H9 (cell line): ENCODE data around the gene PLCB1. TPM values are rescaled to one million over a fixed set of nuclear protein-coding genes. Genes with fewer than 3 reads are reported as not detected.

Source experiments
- DNase-seq: peaks from one replicate; pipeline ENCODE4 v3.0.0-alpha.2; 2017
- H2AFZ ChIP-seq: one replicate; pipeline ENCODE4 v1.6.1; 2013; ENCODE audit warnings: mild to moderate bottlenecking, low read length, control low read depth, moderate library complexity
- H2AK5ac ChIP-seq: 2 replicates; pipeline ENCODE4 v1.6.1; 2013; ENCODE audit warnings: low read length, control low read depth, mixed read lengths; ENCODE audit not compliant: insufficient read length
- H2BK120ac ChIP-seq: one replicate; pipeline ENCODE4 v1.6.1; 2013; ENCODE audit warnings: low read depth, mild to moderate bottlenecking, low read length, control low read depth, inconsistent platforms; ENCODE audit not compliant: poor library complexity, severe bottlenecking
- H2BK12ac ChIP-seq: 2 replicates; pipeline ENCODE4 v1.6.1; 2013; ENCODE audit warnings: low read length, control low read depth, mixed read lengths, low read depth; ENCODE audit not compliant: insufficient read length
- H2BK15ac ChIP-seq: 2 replicates; pipeline ENCODE4 v1.6.1; 2013; ENCODE audit warnings: low read depth, low read length, control low read depth
- H2BK20ac ChIP-seq: one replicate; pipeline ENCODE4 v1.6.1; 2013; ENCODE audit warnings: low read depth, mild to moderate bottlenecking, low read length, control low read depth, inconsistent platforms; ENCODE audit not compliant: poor library complexity, severe bottlenecking
- H2BK5ac ChIP-seq: 2 replicates; pipeline ENCODE4 v1.6.1; 2013; ENCODE audit warnings: low read length, control low read depth, mixed read lengths; ENCODE audit not compliant: insufficient read length
- H3K14ac ChIP-seq: 2 replicates; pipeline ENCODE4 v1.6.1; 2013; ENCODE audit warnings: low read length, control low read depth; ENCODE audit not compliant: insufficient read depth
- H3K18ac ChIP-seq: 2 replicates; pipeline ENCODE4 v1.6.1; 2013; ENCODE audit warnings: low read depth, mild to moderate bottlenecking, mixed read lengths, low read length, control low read depth; ENCODE audit not compliant: insufficient read length
- H3K23ac ChIP-seq: 2 replicates; pipeline ENCODE4 v1.6.1; 2013; ENCODE audit warnings: low read length, control low read depth, mixed read lengths, low read depth; ENCODE audit not compliant: insufficient read length
- H3K23me2 ChIP-seq: 2 replicates; pipeline ENCODE4 v1.6.1; 2013; ENCODE audit warnings: low read depth, mild to moderate bottlenecking, mixed read lengths, low read length, control low read depth; ENCODE audit not compliant: insufficient read length, poor library complexity, severe bottlenecking
- H3K27ac ChIP-seq: 2 replicates; pipeline ENCODE4 v1.5.1; 2013; ENCODE audit warnings: low read length, control low read depth, mixed read lengths, low read depth; ENCODE audit not compliant: insufficient read length
- H3K27me3 ChIP-seq: 2 replicates; pipeline ENCODE4 v1.6.1; 2013; ENCODE audit warnings: low read length, control low read depth, inconsistent platforms; ENCODE audit not compliant: insufficient read depth
- H3K4ac ChIP-seq: 2 replicates; pipeline ENCODE4 v1.6.1; 2013; ENCODE audit warnings: low read depth, mild to moderate bottlenecking, control low read depth, inconsistent platforms, low read length, moderate library complexity
- H3K4me1 ChIP-seq: 2 replicates; pipeline ENCODE4 v1.6.1; 2013; ENCODE audit warnings: low read length, control low read depth, inconsistent platforms; ENCODE audit not compliant: insufficient read depth
- H3K4me2 ChIP-seq: 2 replicates; pipeline ENCODE4 v1.6.1; 2013; ENCODE audit warnings: low read length, control low read depth, mixed read lengths; ENCODE audit not compliant: insufficient read length, insufficient read depth
- H3K56ac ChIP-seq: 2 replicates; pipeline ENCODE4 v1.6.1; 2013; ENCODE audit warnings: low read depth, mild to moderate bottlenecking, mixed read lengths, low read length, control low read depth; ENCODE audit not compliant: insufficient read length
- H3K79me1 ChIP-seq: 2 replicates; pipeline ENCODE4 v1.6.1; 2013; ENCODE audit warnings: low read depth, mild to moderate bottlenecking, moderate library complexity, low read length, control low read depth, inconsistent platforms; ENCODE audit not compliant: insufficient read depth, poor library complexity, severe bottlenecking
- H3K79me2 ChIP-seq: 2 replicates; pipeline ENCODE4 v1.6.1; 2013; ENCODE audit warnings: low read length, control low read depth, inconsistent platforms; ENCODE audit not compliant: insufficient read depth
- H3K9ac ChIP-seq: 2 replicates; pipeline ENCODE4 v1.6.1; 2013; ENCODE audit warnings: low read length, control low read depth, mixed read lengths; ENCODE audit not compliant: insufficient read length; ENCODE audit errors: extremely low read depth
- H3K9me3 ChIP-seq: one replicate; pipeline ENCODE4 v1.6.1; 2013; ENCODE audit warnings: low read depth, low read length, inconsistent platforms; ENCODE audit not compliant: control insufficient read depth
- H3T11ph ChIP-seq: one replicate; pipeline ENCODE4 v1.6.1; 2013; ENCODE audit warnings: mild to moderate bottlenecking, low read length, control low read depth, inconsistent platforms
- H4K20me1 ChIP-seq: one replicate; pipeline ENCODE4 v1.6.1; 2013; ENCODE audit not compliant: control insufficient read depth, insufficient read length, insufficient read depth
- H4K5ac ChIP-seq: 2 replicates; pipeline ENCODE4 v1.6.1; 2013; ENCODE audit warnings: low read depth, mild to moderate bottlenecking, mixed read lengths, low read length, control low read depth; ENCODE audit not compliant: insufficient read length
- H4K8ac ChIP-seq: replicated peaks from 2 replicates; pipeline ENCODE4 v1.6.1; 2013; ENCODE audit warnings: low read length, control low read depth, mixed read lengths, low read depth; ENCODE audit not compliant: insufficient read length
- H4K91ac ChIP-seq: 2 replicates; pipeline ENCODE4 v1.6.1; 2013; ENCODE audit warnings: low read depth, mild to moderate bottlenecking, moderate library complexity, mixed read lengths, low read length, control low read depth; ENCODE audit not compliant: insufficient read length
- H3K27ac Mint-ChIP-seq, 3 experiments: 2 replicates in 2 of 3; 3 replicates in 1 of 3; pipeline ENCODE4 v1.8.0; 2020 to 2021; ENCODE audit warnings: mixed read lengths in 3 of 3, mild to moderate bottlenecking in 1 of 3, moderate library complexity in 1 of 3
- H3K27me3 Mint-ChIP-seq: 2 replicates; pipeline ENCODE4 v1.8.0; 2021; ENCODE audit warnings: low read depth, mild to moderate bottlenecking, moderate library complexity, mixed read lengths
- H3K36me3 Mint-ChIP-seq, 3 experiments: 2 replicates in 2 of 3; 3 replicates in 1 of 3; pipeline ENCODE4 v1.8.0; 2020 to 2021; ENCODE audit warnings: low read depth in 3 of 3, mixed read lengths in 3 of 3; ENCODE audit not compliant: insufficient read depth in 1 of 3
- H3K4me1 Mint-ChIP-seq, 2 experiments: 2 replicates each; pipeline ENCODE4 v1.8.0; 2020; ENCODE audit warnings: mixed read lengths in 2 of 2
- H3K4me3 Mint-ChIP-seq, 2 experiments: 2 replicates in 1 of 2; 3 replicates in 1 of 2; pipeline ENCODE4 v1.8.0; 2020 to 2021; ENCODE audit warnings: mild to moderate bottlenecking in 2 of 2, mixed read lengths in 2 of 2, moderate library complexity in 1 of 2
- H3K9me3 Mint-ChIP-seq, 2 experiments: 2 replicates in 1 of 2; 3 replicates in 1 of 2; pipeline ENCODE4 v1.8.0; 2020; ENCODE audit warnings: mild to moderate bottlenecking in 2 of 2, mixed read lengths in 2 of 2, moderate library complexity in 1 of 2
- WGBS: extraction: QIAGEN DNeasy Blood & Tissue Kit; methylation state at CpG from one replicate; pipeline ENCODE4 v1.1.7; 2013; ENCODE audit warnings: missing lambda C conversion rate, low lambda C conversion rate, mixed read lengths; ENCODE audit not compliant: insufficient read length; ENCODE audit errors: extremely low coverage; 5-methylcytosine and 5-hydroxymethylcytosine counted together
- total RNA-seq: library from RNA; stranded (reverse); gene quantifications from 2 replicates; pipeline ENCODE4 v1.2.1, GENCODE V29; 2021
- TF ChIP-seq, protein P1 (sequence below): fragments of 200-600 bp; sonication (generic); conservative IDR thresholded peaks from 3 replicates; pipeline ENCODE4 v1.8.0; 2021; ENCODE audit warnings: antibody characterized with exemption, mild to moderate bottlenecking

PLCB1 gene
- total RNA-seq, 1 experiment from 2014 or later = 11.5 TPM

DNA sequence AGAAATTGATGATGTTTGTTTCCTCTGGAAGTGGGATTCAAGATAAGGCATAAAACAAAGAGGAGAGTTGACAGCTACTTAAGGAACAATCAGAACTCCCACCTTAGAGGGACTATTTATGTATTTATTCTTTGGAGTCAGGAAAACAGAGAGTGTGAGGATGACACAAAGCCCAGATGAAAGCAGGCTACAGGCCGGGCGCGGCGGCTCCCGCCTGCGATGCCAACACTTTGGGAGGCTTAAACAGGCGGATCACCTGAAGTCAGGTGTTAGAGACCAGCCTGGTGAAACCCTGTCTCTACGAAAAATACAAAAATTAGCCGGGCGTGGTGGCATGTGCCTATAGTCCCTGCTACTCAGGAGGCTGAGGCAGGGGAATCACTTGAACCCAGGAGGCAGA lies 543.8 kb downstream of the PLCB1 start:
- no peaks in the 10 kb centered on the region for H4K20me1 ChIP-seq
- H3K27ac ChIP-seq = no peak overlapping the region
- WGBS = no CpG with 5 or more reads among the region's 10 CpGs
- no peaks in the 10 kb centered on the region for H3K27me3 Mint-ChIP-seq
- 0 out of 2 replicates have a peak, but pooled peaks cover 2% of the 10 kb centered on the region for H3K4me1 ChIP-seq
- no peak overlapping the region for H2BK15ac ChIP-seq
- H3K18ac ChIP-seq = no peak overlapping the region
- no peak for DNase-seq
- no peaks in the 10 kb centered on the region for H3K27me3 ChIP-seq
- H3K14ac ChIP-seq = no peak overlapping the region
- H4K5ac ChIP-seq = no peak overlapping the region
- no peak overlapping the region for H2BK120ac ChIP-seq
- no peak overlapping the region for H3K4ac ChIP-seq
- H3K27ac Mint-ChIP-seq = no peak overlapping the region; a peak in 1 of 7 replicates
- H3K79me1 ChIP-seq = no peaks in the 10 kb centered on the region
- H3K4me2 ChIP-seq = no peak overlapping the region
- H3K9me3 ChIP-seq = no peaks in the 10 kb centered on the region
- H2BK5ac ChIP-seq = no peak overlapping the region
- H3K4me1 Mint-ChIP-seq = peaks cover 5 to 7% of the 10 kb centered on the region in 2 experiments
- no peak overlapping the region for H3T11ph ChIP-seq
- no peak overlapping the region for H2AFZ ChIP-seq
- H3K23me2 ChIP-seq = no peaks in the 10 kb centered on the region
- H4K8ac ChIP-seq = no peak overlapping the region
- no peaks in the 10 kb centered on the region; a peak in 1 of 7 replicates for H3K36me3 Mint-ChIP-seq
- no peak overlapping the region for H2BK20ac ChIP-seq
- no peaks in the 10 kb centered on the region for H3K9me3 Mint-ChIP-seq
- no peak overlapping the region for H2BK12ac ChIP-seq
- H2AK5ac ChIP-seq = no peak overlapping the region
- H3K23ac ChIP-seq = no peak overlapping the region
- no peak overlapping the region for H3K9ac ChIP-seq
- TF ChIP-seq, protein P1, sequence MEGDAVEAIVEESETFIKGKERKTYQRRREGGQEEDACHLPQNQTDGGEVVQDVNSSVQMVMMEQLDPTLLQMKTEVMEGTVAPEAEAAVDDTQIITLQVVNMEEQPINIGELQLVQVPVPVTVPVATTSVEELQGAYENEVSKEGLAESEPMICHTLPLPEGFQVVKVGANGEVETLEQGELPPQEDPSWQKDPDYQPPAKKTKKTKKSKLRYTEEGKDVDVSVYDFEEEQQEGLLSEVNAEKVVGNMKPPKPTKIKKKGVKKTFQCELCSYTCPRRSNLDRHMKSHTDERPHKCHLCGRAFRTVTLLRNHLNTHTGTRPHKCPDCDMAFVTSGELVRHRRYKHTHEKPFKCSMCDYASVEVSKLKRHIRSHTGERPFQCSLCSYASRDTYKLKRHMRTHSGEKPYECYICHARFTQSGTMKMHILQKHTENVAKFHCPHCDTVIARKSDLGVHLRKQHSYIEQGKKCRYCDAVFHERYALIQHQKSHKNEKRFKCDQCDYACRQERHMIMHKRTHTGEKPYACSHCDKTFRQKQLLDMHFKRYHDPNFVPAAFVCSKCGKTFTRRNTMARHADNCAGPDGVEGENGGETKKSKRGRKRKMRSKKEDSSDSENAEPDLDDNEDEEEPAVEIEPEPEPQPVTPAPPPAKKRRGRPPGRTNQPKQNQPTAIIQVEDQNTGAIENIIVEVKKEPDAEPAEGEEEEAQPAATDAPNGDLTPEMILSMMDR = no peak
- H3K56ac ChIP-seq = no peak overlapping the region
- no peak overlapping the region for H3K4me3 Mint-ChIP-seq
- H3K79me2 ChIP-seq = no peaks in the 10 kb centered on the region
- H4K91ac ChIP-seq = no peak overlapping the region
